ENCODE results near the gene EIF4B. TPM values are rescaled to one million over a fixed set of nuclear protein-coding genes. Genes with fewer than 3 reads are reported as not detected.

The EIF4B gene
- total and polyA plus RNA-seq, 2 of the 13 experiments (the other 11 are each of a cell fraction or from before 2014, with no cell fraction given), result 416 to 548 TPM

DNA sequence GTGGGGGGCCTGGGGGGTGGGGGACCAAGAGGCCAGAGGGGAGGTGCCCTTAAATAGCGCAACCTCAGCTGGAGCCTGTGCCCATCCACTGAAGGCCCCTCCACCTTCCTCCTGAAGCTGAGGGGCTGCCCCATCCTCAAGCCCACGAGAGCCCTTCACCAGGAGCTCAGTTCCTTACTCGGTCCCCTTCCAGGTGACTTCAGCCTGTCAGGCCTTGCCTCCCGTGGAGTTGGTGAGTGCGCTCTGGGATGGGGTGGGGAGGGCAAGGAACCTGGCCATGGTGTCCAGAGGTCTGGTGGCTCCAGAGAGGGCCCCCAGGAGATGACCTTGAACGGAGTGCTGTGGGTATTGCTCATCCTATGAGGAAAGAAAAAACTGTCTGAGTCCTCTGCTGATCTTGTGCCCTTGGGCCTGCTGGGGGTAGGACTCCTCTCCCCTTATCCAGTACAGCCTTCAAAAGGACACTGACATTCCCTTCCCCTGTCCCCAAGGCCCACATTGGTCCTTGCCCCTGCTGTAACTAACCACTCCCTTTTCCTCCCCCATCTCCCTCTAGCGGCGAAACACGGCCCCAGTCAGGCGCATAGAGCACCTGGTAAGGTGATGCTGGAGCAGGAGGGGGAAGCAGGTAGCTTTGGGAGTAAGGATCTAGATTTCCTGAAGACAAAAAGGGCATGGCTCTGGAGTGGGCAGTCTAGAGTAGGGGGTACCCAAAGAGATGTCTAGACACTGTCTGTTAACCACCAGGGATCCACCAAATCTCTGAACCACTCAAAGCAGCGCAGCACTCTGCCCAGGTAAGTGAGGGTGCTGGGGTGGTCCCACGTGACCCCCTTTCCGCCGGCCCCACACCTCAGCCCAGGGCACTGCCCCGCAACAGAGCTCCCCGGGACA lies 47.2 kb downstream of the EIF4B start (continued):
- TF ChIP-seq, protein P1, sequence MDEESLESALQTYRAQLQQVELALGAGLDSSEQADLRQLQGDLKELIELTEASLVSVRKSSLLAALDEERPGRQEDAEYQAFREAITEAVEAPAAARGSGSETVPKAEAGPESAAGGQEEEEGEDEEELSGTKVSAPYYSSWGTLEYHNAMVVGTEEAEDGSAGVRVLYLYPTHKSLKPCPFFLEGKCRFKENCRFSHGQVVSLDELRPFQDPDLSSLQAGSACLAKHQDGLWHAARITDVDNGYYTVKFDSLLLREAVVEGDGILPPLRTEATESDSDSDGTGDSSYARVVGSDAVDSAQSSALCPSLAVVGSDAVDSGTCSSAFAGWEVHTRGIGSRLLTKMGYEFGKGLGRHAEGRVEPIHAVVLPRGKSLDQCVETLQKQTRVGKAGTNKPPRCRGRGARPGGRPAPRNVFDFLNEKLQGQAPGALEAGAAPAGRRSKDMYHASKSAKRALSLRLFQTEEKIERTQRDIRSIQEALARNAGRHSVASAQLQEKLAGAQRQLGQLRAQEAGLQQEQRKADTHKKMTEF (CRISPR knock-in tag; IDR thresholded peaks at IDR 0.05), result peak; percentile 16; the same call in 1 of the 2 replicates
- no peak for TF ChIP-seq MED13 (CRISPR knock-in tag; IDR thresholded peaks at IDR 0.05)
- TF ChIP-seq, protein P2, sequence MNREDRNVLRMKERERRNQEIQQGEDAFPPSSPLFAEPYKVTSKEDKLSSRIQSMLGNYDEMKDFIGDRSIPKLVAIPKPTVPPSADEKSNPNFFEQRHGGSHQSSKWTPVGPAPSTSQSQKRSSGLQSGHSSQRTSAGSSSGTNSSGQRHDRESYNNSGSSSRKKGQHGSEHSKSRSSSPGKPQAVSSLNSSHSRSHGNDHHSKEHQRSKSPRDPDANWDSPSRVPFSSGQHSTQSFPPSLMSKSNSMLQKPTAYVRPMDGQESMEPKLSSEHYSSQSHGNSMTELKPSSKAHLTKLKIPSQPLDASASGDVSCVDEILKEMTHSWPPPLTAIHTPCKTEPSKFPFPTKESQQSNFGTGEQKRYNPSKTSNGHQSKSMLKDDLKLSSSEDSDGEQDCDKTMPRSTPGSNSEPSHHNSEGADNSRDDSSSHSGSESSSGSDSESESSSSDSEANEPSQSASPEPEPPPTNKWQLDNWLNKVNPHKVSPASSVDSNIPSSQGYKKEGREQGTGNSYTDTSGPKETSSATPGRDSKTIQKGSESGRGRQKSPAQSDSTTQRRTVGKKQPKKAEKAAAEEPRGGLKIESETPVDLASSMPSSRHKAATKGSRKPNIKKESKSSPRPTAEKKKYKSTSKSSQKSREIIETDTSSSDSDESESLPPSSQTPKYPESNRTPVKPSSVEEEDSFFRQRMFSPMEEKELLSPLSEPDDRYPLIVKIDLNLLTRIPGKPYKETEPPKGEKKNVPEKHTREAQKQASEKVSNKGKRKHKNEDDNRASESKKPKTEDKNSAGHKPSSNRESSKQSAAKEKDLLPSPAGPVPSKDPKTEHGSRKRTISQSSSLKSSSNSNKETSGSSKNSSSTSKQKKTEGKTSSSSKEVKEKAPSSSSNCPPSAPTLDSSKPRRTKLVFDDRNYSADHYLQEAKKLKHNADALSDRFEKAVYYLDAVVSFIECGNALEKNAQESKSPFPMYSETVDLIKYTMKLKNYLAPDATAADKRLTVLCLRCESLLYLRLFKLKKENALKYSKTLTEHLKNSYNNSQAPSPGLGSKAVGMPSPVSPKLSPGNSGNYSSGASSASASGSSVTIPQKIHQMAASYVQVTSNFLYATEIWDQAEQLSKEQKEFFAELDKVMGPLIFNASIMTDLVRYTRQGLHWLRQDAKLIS (CRISPR knock-in tag; IDR thresholded peaks at IDR 0.05), result no peak
- TF ChIP-seq ZNF274 (CRISPR knock-in tag; IDR thresholded peaks at IDR 0.05), result 0 out of 2 replicates have a peak, but pooled peaks have one; percentile 17
- no peak for TF ChIP-seq ZNF878 (CRISPR knock-in tag; IDR thresholded peaks at IDR 0.05)
- TF ChIP-seq, protein P3, sequence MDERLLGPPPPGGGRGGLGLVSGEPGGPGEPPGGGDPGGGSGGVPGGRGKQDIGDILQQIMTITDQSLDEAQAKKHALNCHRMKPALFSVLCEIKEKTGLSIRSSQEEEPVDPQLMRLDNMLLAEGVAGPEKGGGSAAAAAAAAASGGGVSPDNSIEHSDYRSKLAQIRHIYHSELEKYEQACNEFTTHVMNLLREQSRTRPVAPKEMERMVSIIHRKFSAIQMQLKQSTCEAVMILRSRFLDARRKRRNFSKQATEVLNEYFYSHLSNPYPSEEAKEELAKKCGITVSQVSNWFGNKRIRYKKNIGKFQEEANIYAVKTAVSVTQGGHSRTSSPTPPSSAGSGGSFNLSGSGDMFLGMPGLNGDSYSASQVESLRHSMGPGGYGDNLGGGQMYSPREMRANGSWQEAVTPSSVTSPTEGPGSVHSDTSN (CRISPR knock-in tag; IDR thresholded peaks at IDR 0.05), result no peak
- 0 out of 2 replicates have a peak, but pooled peaks have one; percentile 35 for TF ChIP-seq RXRB (CRISPR knock-in tag; IDR thresholded peaks at IDR 0.05; ENCODE audit: borderline replicate concordance)
- TF ChIP-seq SMAD9 (CRISPR knock-in tag; IDR thresholded peaks at IDR 0.05), result no peak
- TF ChIP-seq ZNF207 (IDR thresholded peaks at IDR 0.05; ENCODE audit: borderline replicate concordance), result no peak
- TF ChIP-seq SMC3 (IDR thresholded peaks at IDR 0.05; ENCODE audit: low read length), result peak; percentile 36
- peak; percentile 71; the same call in 1 of the 2 replicates for TF ChIP-seq IRF2 (CRISPR knock-in tag; IDR thresholded peaks at IDR 0.05)
- TF ChIP-seq ZFP36 (IDR thresholded peaks at IDR 0.05; ENCODE audit: borderline replicate concordance, low read depth, low read length, partially characterized antibody), result no peak
- TF ChIP-seq LCORL (IDR thresholded peaks at IDR 0.05), result no peak
- TF ChIP-seq LCORL (CRISPR knock-in tag; IDR thresholded peaks at IDR 0.05), result peak; percentile 42; the same call in 1 of the 2 replicates
- TF ChIP-seq KDM5B (CRISPR knock-in tag; IDR thresholded peaks at IDR 0.05; ENCODE audit: borderline replicate concordance), result no peak
- TF ChIP-seq, protein P4, sequence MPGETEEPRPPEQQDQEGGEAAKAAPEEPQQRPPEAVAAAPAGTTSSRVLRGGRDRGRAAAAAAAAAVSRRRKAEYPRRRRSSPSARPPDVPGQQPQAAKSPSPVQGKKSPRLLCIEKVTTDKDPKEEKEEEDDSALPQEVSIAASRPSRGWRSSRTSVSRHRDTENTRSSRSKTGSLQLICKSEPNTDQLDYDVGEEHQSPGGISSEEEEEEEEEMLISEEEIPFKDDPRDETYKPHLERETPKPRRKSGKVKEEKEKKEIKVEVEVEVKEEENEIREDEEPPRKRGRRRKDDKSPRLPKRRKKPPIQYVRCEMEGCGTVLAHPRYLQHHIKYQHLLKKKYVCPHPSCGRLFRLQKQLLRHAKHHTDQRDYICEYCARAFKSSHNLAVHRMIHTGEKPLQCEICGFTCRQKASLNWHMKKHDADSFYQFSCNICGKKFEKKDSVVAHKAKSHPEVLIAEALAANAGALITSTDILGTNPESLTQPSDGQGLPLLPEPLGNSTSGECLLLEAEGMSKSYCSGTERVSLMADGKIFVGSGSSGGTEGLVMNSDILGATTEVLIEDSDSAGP (CRISPR knock-in tag; IDR thresholded peaks at IDR 0.05; ENCODE audit: borderline replicate concordance), result peak; percentile 69; the same call in 1 of the 2 replicates
- no peak for TF ChIP-seq ZNF589 (CRISPR knock-in tag; conservative IDR thresholded peaks at IDR 0.05)
